ENCODE measurements around the gene TULP4. TPM values are rescaled to one million over a fixed set of nuclear protein-coding genes. Genes with fewer than 3 reads are reported as not detected.

TULP4 gene
- total RNA-seq, 4 donors from 2014 or later = 76.7 to 118 (median 95.7) TPM

DNA sequence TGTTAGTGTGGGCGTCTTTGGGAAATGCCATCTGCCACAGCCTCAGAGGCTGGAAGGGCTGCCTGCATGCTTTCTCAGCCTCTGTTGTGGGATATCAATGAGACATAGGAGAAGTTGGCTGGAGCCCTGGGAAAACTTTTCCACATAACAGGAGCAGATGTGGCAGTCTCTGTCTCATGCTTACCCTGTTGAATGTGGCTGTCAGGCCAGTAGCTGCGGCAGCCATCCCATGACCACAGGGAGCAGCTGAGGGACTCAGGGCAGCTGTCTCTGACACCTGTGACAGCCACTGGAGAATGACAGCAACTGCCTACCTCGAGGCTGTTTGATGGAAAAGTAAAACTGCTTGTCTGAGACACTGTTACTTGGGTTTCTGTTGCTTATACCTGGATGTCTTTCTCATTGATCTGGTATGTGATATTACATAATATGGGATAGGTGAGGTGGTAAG is 64.4 kb downstream of the TULP4 start:
- ATAC-seq (ENCODE audit: low FRiP score) (no peak), DNase-seq (ENCODE audit: low spot score) (no peak)
- TF ChIP-seq, protein P1, sequence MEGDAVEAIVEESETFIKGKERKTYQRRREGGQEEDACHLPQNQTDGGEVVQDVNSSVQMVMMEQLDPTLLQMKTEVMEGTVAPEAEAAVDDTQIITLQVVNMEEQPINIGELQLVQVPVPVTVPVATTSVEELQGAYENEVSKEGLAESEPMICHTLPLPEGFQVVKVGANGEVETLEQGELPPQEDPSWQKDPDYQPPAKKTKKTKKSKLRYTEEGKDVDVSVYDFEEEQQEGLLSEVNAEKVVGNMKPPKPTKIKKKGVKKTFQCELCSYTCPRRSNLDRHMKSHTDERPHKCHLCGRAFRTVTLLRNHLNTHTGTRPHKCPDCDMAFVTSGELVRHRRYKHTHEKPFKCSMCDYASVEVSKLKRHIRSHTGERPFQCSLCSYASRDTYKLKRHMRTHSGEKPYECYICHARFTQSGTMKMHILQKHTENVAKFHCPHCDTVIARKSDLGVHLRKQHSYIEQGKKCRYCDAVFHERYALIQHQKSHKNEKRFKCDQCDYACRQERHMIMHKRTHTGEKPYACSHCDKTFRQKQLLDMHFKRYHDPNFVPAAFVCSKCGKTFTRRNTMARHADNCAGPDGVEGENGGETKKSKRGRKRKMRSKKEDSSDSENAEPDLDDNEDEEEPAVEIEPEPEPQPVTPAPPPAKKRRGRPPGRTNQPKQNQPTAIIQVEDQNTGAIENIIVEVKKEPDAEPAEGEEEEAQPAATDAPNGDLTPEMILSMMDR (IDR thresholded peaks at IDR 0.05) = no peak

DNA sequence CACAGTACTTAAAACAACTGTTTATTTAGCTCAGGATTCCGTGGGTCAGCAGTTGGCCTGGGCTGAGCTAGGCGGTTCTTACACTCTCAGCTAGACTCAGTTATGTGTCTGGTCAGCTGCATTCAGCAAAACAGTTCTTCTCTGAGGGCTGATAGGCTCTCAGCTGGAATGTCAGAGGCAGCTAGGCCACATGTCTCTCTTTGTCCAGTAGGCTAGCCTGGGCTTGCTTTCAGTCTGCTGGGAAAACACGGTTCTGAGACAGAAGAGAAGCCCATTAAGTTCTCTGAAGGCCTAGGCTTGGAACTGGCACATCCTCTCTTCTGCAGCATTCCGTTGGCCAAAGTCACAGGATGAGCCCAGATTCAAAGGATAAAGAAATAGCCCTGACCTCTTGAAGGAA is 65.6 kb downstream of the TULP4 start:
- no peak for DNase-seq (ENCODE audit: low spot score)
- TF ChIP-seq, protein P1 (IDR thresholded peaks at IDR 0.05) = no peak
- ATAC-seq (ENCODE audit: low FRiP score) = no peak

GRCh38 chr6:158379336-158379735 is 67.1 kb downstream of the TULP4 start:
- DNase-seq (ENCODE audit: low spot score) (no peak), ATAC-seq (ENCODE audit: low FRiP score) (no peak)
- TF ChIP-seq, protein P1 (IDR thresholded peaks at IDR 0.05) = no peak

- DNase-seq (ENCODE audit: low spot score) (no peak), ATAC-seq (ENCODE audit: low FRiP score) (no peak)
- TF ChIP-seq, protein P1 (IDR thresholded peaks at IDR 0.05) = no peak
These were observed 68.9 kb downstream of the TULP4 start for GRCh38 chr6:158381214-158381613.

DNA sequence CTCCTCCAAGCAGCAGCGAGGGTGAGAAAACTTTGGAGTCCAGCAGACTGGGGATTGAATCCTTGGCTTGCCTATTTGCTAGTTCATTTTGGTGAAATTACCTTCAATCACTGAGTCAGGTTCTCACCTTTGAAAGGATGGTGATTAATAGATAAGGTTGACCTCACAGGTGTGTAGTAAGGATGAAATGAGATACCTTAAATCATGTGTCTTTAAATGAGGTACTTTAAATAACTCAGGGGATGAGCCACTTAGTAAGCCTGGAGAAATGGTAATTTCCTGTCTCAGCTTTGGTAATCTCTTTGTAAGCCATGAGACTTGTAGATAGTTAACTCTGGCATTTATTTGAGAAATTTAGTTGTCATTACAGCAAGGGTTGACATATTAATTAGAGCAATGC is 70.2 kb downstream of the TULP4 start:
- ATAC-seq (ENCODE audit: low FRiP score) = no peak
- no peak for DNase-seq (ENCODE audit: low spot score)
- TF ChIP-seq, protein P1 (IDR thresholded peaks at IDR 0.05) = no peak

DNA sequence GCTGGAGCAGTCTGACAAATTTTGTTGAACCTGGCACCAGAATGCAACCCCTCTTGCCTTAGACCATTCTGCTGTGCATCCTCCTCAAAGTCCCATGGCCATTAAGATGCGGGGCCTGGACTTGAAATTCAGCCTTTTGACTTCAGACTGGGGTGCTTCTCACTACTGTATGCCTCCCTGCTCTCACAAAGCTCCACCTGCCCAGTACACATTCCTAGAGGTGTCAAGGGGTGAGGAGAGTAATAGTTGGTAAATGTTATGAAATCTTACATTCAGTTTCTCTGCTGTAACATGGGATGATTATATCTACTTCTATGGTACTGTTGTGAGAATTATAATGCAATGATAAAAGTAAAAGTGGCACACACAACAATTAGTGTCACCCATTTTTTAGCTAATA is 70.8 kb downstream of the TULP4 start:
- TF ChIP-seq, protein P1 (IDR thresholded peaks at IDR 0.05) = no peak
- ATAC-seq (ENCODE audit: low FRiP score) (no peak), DNase-seq (ENCODE audit: low spot score) (no peak)

GRCh38 chr6:158383542-158383941 is 71.3 kb downstream of the TULP4 start:
- DNase-seq (ENCODE audit: low spot score) = no peak
- ATAC-seq (ENCODE audit: low FRiP score) = no peak
- TF ChIP-seq, protein P1 (IDR thresholded peaks at IDR 0.05) = no peak

All from omental fat pad (tissue), 4 donors.